Gastroesophageal sphincter (tissue), 3 donors: ENCODE measurements around the gene ARX.

Experiments used
- CTCF ChIP-seq, 4 experiments: fragments of 200-600 bp in 2 of 4; fragments of 450-650 bp in 2 of 4; sonication (generic) in 1 of 4; IDR thresholded peaks; one replicate each; pipeline ENCODE4 v1.5.1; 2017 to 2019; ENCODE audit warnings: antibody characterized with exemption in 4 of 4, mild to moderate bottlenecking in 2 of 4, moderate library complexity in 2 of 4
- EP300 ChIP-seq: sonication (generic); formaldehyde crosslinking; IDR thresholded peaks from one replicate; pipeline ENCODE4 v1.6.1; 2017; ENCODE audit warnings: antibody characterized with exemption, mild to moderate bottlenecking
- POLR2A ChIP-seq, 2 donors: fragments of 450-650 bp; IDR thresholded peaks; one replicate each; pipeline ENCODE4 v1.6.1; 2017; ENCODE audit warnings: antibody characterized with exemption in 2 of 2, mild to moderate bottlenecking in 2 of 2, moderate library complexity in 1 of 2
- POLR2AphosphoS5 ChIP-seq: sonication (generic); formaldehyde crosslinking; IDR thresholded peaks from one replicate; pipeline ENCODE4 v1.6.1; 2017; ENCODE audit warnings: antibody characterized with exemption

DNA sequence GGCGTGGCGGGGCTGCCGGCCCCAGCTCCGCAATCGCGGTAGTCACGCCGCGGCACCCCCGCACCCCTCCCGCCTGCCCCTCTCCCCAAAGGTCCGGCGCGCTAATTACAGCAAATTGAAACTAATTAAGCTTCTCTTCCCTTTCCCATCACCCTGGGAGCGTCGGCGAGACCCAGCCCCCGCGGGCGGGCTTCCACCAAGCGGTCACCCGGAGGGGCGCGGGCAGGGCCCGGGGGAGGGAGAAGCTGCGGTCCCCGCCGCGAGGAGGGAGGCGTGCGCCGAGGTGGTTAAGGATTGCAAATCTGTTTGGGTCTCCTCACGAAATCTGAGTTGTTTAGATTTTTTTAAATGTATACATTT is 13.1 kb downstream of the ARX start:
- TF ChIP-seq CTCF (IDR thresholded peaks at IDR 0.05) (no peak), EP300 (no peak), POLR2A (IDR thresholded peaks at IDR 0.05) (no peak), POLR2AphosphoS5 (no peak)
